Activated CD4-positive, alpha-beta memory T cell treated with anti-CD3 and anti-CD28 coated beads, Interleukin-2, amount 10 ng/mL, durations not matched to agents 7 days and 5 days (primary cell): Measurements from ENCODE around the gene NOTO. TPM values are rescaled to one million over a fixed set of nuclear protein-coding genes. Genes with fewer than 3 reads are reported as not detected.
"Not testable (repeated sequence)": the region's sequence is repeated elsewhere in the genome, so short reads cannot be mapped to it uniquely, and the experiment has no call there.

ENCODE experiments used
- CTCF ChIA-PET: fragments of 350-600 bp; sonication (Branson Sonifier 250); formaldehyde crosslinking; loops from one replicate; lab custom pipeline; 2021; ENCODE audit warnings: antibody characterized with exemption, inconsistent platforms; lab: Charles Lee
- POLR2A ChIA-PET: fragments of 350-600 bp; sonication (Branson Sonifier 250); formaldehyde crosslinking; loops from one replicate; lab custom pipeline; 2021; ENCODE audit warnings: antibody characterized with exemption; lab: Charles Lee
- DNase-seq: peaks from one replicate; pipeline ENCODE4 v3.0.0-alpha.2; 2020
- H3K27ac Mint-ChIP-seq: one replicate; pipeline ENCODE4 v1.8.0; 2021; ENCODE audit warnings: mild to moderate bottlenecking, mixed read lengths
- H3K27me3 Mint-ChIP-seq: one replicate; pipeline ENCODE4 v1.8.0; 2021; ENCODE audit warnings: mixed read lengths
- H3K36me3 Mint-ChIP-seq: one replicate; pipeline ENCODE4 v1.8.0; 2021; ENCODE audit warnings: low read depth, mixed read lengths
- H3K4me1 Mint-ChIP-seq: one replicate; pipeline ENCODE4 v1.8.0; 2021; ENCODE audit warnings: mixed read lengths
- H3K4me3 Mint-ChIP-seq: one replicate; pipeline ENCODE4 v1.8.0; 2021; ENCODE audit warnings: mild to moderate bottlenecking, mixed read lengths
- H3K9me3 Mint-ChIP-seq: one replicate; pipeline ENCODE4 v1.8.0; 2021; ENCODE audit warnings: mixed read lengths
- total RNA-seq, 2 experiments: library from RNA; stranded (reverse); gene quantifications; one replicate each; pipeline ENCODE4 v1.2.3, GENCODE V29; 2021

NOTO gene
- total RNA-seq, 2 experiments from 2014 or later, result not detected

- H3K9me3 Mint-ChIP-seq, result no peaks in the 10 kb centered on the region
- no peak for DNase-seq
- peaks cover 52% of the 10 kb centered on the region for H3K27me3 Mint-ChIP-seq
- peak overlapping the region; percentile 3 for H3K4me3 Mint-ChIP-seq
- POLR2A ChIA-PET, result no interaction called here
- CTCF ChIA-PET, result interaction anchor here (0.6 to 3.5 kb wide), 4 partner anchors 14 to 315 kb away, joined by 3 to 40 read pairs (median 4); partner anchors contain the start of gene SMYD5
- H3K36me3 Mint-ChIP-seq, result no peaks in the 10 kb centered on the region
- H3K4me1 Mint-ChIP-seq, result peaks cover 17% of the 10 kb centered on the region
- no peak overlapping the region for H3K27ac Mint-ChIP-seq
These were observed 27.3 kb upstream of the NOTO start for GRCh38 chr2:73174941-73175662.

- H3K36me3 Mint-ChIP-seq, result no peaks in the 10 kb centered on the region
- H3K27me3 Mint-ChIP-seq, result peaks cover 56% of the 10 kb centered on the region
- peaks cover 17% of the 10 kb centered on the region for H3K4me1 Mint-ChIP-seq
- DNase-seq, result peak; percentile 72
- CTCF ChIA-PET, result interaction anchor here (2.1 to 3.5 kb wide), 6 partner anchors 15 to 184 kb away, joined by 6 to 40 read pairs (median 18); partner anchors contain the start of genes RAB11FIP5 and SMYD5
- POLR2A ChIA-PET, result interaction anchor here (1.6 kb wide), 1 partner anchor 105 kb away, joined by 6 read pairs; the partner anchor contains the start of gene SFXN5
- H3K4me3 Mint-ChIP-seq, result no peak overlapping the region
- no peak overlapping the region for H3K27ac Mint-ChIP-seq
- H3K9me3 Mint-ChIP-seq, result no peaks in the 10 kb centered on the region
These were observed 26.6 kb upstream of the NOTO start for GRCh38 chr2:73175663-73176204.

- Mint-ChIP-seq H3K27ac (no peak overlapping the region), H3K36me3 (no peaks in the 10 kb centered on the region), H3K27me3 (peaks cover 58% of the 10 kb centered on the region), H3K9me3 (no peaks in the 10 kb centered on the region), H3K4me3 (peak overlapping the region; percentile 77), H3K4me1 (peaks cover 20% of the 10 kb centered on the region)
- no peak for DNase-seq
- CTCF ChIA-PET, result interaction anchor here (0.8 to 3.5 kb wide), 40 partner anchors 11 to 316 kb away, joined by 3 to 41 read pairs (median 6); partner anchors contain the start of genes CCT7, EGR4, PRADC1 and RAB11FIP5
- POLR2A ChIA-PET, result interaction anchor here (0.7 to 1.8 kb wide), 7 partner anchors 36 to 283 kb away, joined by 3 to 11 read pairs (median 5); partner anchors contain the start of genes CCT7, PRADC1 and SFXN5
These were observed 26.0 kb upstream of the NOTO start for GRCh38 chr2:73176205-73176880.

- peaks cover 58% of the 10 kb centered on the region for H3K27me3 Mint-ChIP-seq
- CTCF ChIA-PET, result interaction anchor here (0.6 to 3.5 kb wide), 60 partner anchors 10 to 403 kb away, joined by 3 to 41 read pairs (median 5); partner anchors contain the start of genes CCT7, EGR4, PRADC1 and RAB11FIP5
- peak; percentile 88 for DNase-seq
- H3K4me3 Mint-ChIP-seq, result peak overlapping the region; percentile 77
- no peak overlapping the region for H3K27ac Mint-ChIP-seq
- no peaks in the 10 kb centered on the region for H3K36me3 Mint-ChIP-seq
- POLR2A ChIA-PET, result interaction anchor here (0.6 to 1.8 kb wide), 8 partner anchors 35 to 284 kb away, joined by 3 to 11 read pairs (median 4); partner anchors contain the start of genes CCT7, PRADC1 and SFXN5
- peaks cover 20% of the 10 kb centered on the region for H3K4me1 Mint-ChIP-seq
- H3K9me3 Mint-ChIP-seq, result no peaks in the 10 kb centered on the region
These were observed 25.3 kb upstream of the NOTO start for GRCh38 chr2:73176881-73177644.

- peaks cover 58% of the 10 kb centered on the region for H3K27me3 Mint-ChIP-seq
- peaks cover 19% of the 10 kb centered on the region for H3K4me1 Mint-ChIP-seq
- H3K27ac Mint-ChIP-seq, result no peak overlapping the region
- POLR2A ChIA-PET, result interaction anchor here (0.6 to 1.8 kb wide), 7 partner anchors 35 to 285 kb away, joined by 3 to 11 read pairs (median 3); partner anchors contain the start of genes CCT7 and PRADC1
- H3K9me3 Mint-ChIP-seq, result no peaks in the 10 kb centered on the region
- no peaks in the 10 kb centered on the region for H3K36me3 Mint-ChIP-seq
- DNase-seq, result no peak
- CTCF ChIA-PET, result interaction anchor here (0.5 to 3.5 kb wide), 60 partner anchors 10 to 403 kb away, joined by 3 to 41 read pairs (median 5); partner anchors contain the start of genes CCT7, EGR4, PRADC1 and RAB11FIP5
- H3K4me3 Mint-ChIP-seq, result peak overlapping the region; percentile 77
These were observed 24.6 kb upstream of the NOTO start for GRCh38 chr2:73177645-73178255.

- DNase-seq, result no peak
- H3K4me1 Mint-ChIP-seq, result peaks cover 3% of the 10 kb centered on the region
- POLR2A ChIA-PET, result no interaction called here
- H3K9me3 Mint-ChIP-seq, result no peaks in the 10 kb centered on the region
- no peak overlapping the region for H3K4me3 Mint-ChIP-seq
- CTCF ChIA-PET, result interaction anchor here (3.9 kb wide), 1 partner anchor 9 kb away, joined by 19 read pairs; no protein-coding TSS in a partner anchor
- no peak overlapping the region for H3K27ac Mint-ChIP-seq
- H3K27me3 Mint-ChIP-seq, result peaks cover 25% of the 10 kb centered on the region
- no peaks in the 10 kb centered on the region for H3K36me3 Mint-ChIP-seq
These were observed 16.4 kb upstream of the NOTO start for GRCh38 chr2:73185965-73186364.

GRCh38 chr2:73187549-73187948, 14.8 kb upstream of the NOTO start:
- Mint-ChIP-seq H3K27ac (no peak overlapping the region), H3K27me3 (peaks cover 27% of the 10 kb centered on the region), H3K9me3 (no peaks in the 10 kb centered on the region), H3K36me3 (no peaks in the 10 kb centered on the region), H3K4me3 (no peak overlapping the region), H3K4me1 (no peaks in the 10 kb centered on the region)
- no peak for DNase-seq
- CTCF ChIA-PET, result interaction anchor here (3.9 kb wide), 1 partner anchor 10 kb away, joined by 19 read pairs; no protein-coding TSS in a partner anchor
- POLR2A ChIA-PET, result no interaction called here

GRCh38 chr2:73197579-73197978, 4.8 kb upstream of the NOTO start:
- CTCF ChIA-PET, result interaction anchor here (0.6 to 1.3 kb wide), 3 partner anchors 15 to 35 kb away, joined by 4 to 5 read pairs (median 4); partner anchors contain the start of gene PRADC1
- H3K4me3 Mint-ChIP-seq, result no peak overlapping the region
- H3K4me1 Mint-ChIP-seq, result peaks cover 3% of the 10 kb centered on the region
- POLR2A ChIA-PET, result no interaction called here
- no peak overlapping the region for H3K27ac Mint-ChIP-seq
- H3K9me3 Mint-ChIP-seq, result no peaks in the 10 kb centered on the region
- H3K36me3 Mint-ChIP-seq, result no peaks in the 10 kb centered on the region
- peaks cover 45% of the 10 kb centered on the region for H3K27me3 Mint-ChIP-seq
- no peak for DNase-seq

- H3K4me1 Mint-ChIP-seq, POLR2A ChIA-PET, H3K4me3 Mint-ChIP-seq, H3K27ac Mint-ChIP-seq, DNase-seq, H3K36me3 Mint-ChIP-seq, H3K9me3 Mint-ChIP-seq: not testable (repeated sequence)
- CTCF ChIA-PET, result interaction anchor here (1.4 kb wide), 1 partner anchor 13 kb away, joined by 5 read pairs; no protein-coding TSS in a partner anchor
- peaks cover 57% of the 10 kb centered on the region for H3K27me3 Mint-ChIP-seq
These were observed 2.1 kb upstream of the NOTO start for GRCh38 chr2:73200281-73200680.

- peaks cover 51% of the 10 kb centered on the region for H3K27me3 Mint-ChIP-seq
- ChIA-PET CTCF (interaction anchor here (0.8 kb wide), 1 partner anchor 9 kb away, joined by 8 read pairs; no protein-coding TSS in a partner anchor), POLR2A (no interaction called here)
- H3K9me3 Mint-ChIP-seq, result no peaks in the 10 kb centered on the region
- DNase-seq, result no peak
- H3K4me3 Mint-ChIP-seq, result no peak overlapping the region
- no peaks in the 10 kb centered on the region for H3K36me3 Mint-ChIP-seq
- no peak overlapping the region for H3K27ac Mint-ChIP-seq
- H3K4me1 Mint-ChIP-seq, result peaks cover 3% of the 10 kb centered on the region
These were observed 794 bp downstream of the NOTO start for GRCh38 chr2:73203055-73203681.

GRCh38 chr2:73205611-73206010, 3.2 kb downstream of the NOTO start:
- peaks cover 3% of the 10 kb centered on the region for H3K4me1 Mint-ChIP-seq
- H3K27ac Mint-ChIP-seq, result no peak overlapping the region
- H3K9me3 Mint-ChIP-seq, result no peaks in the 10 kb centered on the region
- no peak for DNase-seq
- ChIA-PET CTCF (no interaction called here), POLR2A (no interaction called here)
- H3K4me3 Mint-ChIP-seq, result no peak overlapping the region
- peaks cover 42% of the 10 kb centered on the region for H3K27me3 Mint-ChIP-seq
- no peaks in the 10 kb centered on the region for H3K36me3 Mint-ChIP-seq
